ENCODE data around the gene ULBP3.
A peak's percentile ranks its signal among the peaks of the same experiment; 100 is the strongest.

Gene ULBP3

GRCh38 chr6:150068720-150069648, at the start of gene ULBP3:
Gene ULBP3, minus strand, starts transcription at chr6:150069121. Its CDS starts 55 bp downstream, at chr6:150069066.
- peak; percentile 80 for DNase-seq

GRCh38 chr6:150118627-150119026, 49.7 kb upstream of the ULBP3 start:
- no peak for DNase-seq

DNA sequence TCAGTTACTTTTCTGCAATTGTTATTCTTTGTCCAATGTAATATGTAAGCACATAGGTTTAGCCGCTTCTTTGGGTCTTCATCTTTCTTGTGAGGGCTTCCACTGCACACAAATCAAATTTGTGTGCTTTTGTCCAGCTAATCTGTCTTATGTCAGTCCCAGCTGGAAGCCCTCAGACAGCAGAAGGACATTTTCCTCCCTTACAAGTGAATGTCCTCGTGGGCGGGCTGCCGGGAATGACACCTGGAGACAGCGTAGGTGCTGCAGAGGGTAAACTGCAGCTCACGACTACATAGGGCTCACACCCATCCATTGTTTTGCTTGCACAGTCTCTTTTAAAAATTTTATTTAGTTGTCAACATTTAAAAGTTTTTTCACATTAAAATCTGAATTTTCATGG, 49.3 kb upstream of the ULBP3 start:
- no peak for DNase-seq

DNA sequence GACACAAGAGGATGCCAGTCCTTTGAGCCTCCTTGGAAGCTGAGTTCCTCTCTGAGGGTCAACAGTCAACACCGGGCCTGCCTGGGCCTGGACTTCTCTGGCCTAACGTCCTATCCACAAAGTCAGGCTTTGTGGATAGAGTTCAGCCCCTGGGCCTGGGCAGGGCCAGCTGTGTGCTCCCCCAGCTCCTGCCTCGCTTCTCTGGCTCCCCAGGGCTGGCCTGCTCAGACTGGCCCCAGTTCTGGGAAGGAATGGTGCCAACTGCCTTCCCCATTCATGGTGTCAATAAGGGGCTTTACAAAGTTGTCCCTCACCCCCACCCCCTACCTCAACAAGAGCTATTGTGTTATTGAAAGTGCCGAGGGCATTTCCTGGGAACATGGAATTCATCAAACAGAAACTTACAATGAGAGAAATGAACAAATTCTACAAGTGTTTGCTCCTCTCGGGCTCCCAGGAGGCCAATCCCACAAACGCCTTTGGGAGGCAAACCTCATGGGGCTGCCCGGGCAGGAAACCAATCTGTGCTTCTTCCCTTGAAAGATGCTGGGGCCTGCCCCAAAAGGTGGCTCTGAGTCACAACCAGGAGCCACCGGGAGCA, 47.4 kb upstream of the ULBP3 start:
- no peak for DNase-seq

- no peak for DNase-seq
These were observed 46.8 kb upstream of the ULBP3 start for GRCh38 chr6:150115769-150116168.

DNA sequence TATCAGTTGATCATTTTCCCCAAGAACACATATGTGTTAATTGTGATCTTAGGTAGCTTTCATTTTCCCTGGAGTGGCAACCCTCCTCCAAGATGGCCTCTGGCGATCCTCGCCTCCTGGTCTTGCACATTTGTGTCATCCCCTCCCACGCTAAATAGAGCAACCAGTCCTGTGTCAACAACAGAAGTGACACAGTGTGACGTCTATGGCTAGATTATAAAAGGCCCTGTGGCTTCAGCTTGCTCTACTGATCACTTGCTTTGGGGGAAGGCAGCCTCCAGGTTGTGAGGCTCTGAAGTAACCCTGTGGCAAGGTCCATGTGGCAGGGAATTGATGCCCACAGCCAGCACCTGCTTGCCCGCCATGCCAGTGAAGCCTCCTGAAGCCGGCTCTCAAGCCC, 43.3 kb upstream of the ULBP3 start:
- DNase-seq = no peak

DNA sequence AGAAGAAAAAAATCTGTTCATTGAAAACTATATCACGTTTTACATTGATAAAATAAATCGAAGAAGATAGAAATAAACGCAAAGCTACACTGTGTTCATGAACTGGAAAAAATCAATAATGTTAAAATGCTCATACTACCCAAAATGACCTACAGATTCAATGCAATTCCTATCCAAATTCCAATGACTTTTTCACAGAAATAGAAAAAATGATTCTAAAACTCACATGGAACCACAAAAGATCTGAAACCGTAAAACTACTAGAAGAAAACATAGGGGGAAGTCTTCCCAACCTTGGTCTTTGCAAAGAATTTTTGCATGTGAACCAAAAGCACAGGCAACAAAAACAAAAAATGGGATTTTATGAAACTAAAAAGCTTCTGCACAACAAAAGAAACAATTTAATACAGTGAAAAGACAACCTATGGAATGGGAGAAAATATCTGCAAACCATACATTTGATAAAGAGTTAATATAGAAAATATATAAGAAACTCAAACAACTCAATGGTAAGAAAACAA, 33.9 kb upstream of the ULBP3 start:
- no peak for DNase-seq

DNA sequence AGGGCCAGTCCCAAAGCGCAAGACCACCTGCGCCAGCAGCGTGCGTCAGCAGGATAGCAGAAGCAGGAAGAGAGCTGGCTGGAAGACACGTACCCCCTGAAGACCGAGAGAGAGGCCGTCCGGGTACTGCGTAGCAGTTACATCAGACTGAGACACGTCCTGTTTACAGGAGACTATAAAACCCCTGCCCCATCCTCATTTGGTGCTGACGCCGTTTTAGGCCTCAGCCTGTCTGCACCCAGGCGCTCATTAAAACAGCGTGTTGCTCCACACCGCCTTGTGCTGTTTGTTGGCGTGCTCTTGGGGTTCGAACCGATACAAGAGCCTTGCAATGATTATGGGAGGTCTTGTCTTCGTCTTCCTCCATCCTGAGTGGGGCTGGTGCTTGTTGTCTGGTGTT, 31.8 kb upstream of the ULBP3 start:
- DNase-seq = no peak

DNA sequence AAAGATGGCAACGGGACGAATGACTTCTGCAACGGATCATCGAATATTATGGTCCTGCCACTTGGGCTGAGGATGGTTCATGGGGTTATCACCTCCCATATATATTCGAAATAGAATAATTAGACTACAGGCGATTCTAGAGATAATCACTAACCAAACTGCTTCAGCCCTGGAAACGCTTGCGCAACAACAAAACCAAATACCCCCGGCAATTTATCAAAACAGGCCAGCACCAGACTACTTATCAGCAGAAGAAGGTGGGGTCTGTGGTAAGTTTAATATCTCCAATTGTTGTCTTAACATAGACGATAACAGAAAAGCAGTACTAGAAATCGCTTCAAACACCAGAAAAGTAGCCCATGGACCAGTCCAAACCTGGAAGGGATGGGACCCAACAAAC, 31.0 kb upstream of the ULBP3 start:
- DNase-seq = no peak

DNA sequence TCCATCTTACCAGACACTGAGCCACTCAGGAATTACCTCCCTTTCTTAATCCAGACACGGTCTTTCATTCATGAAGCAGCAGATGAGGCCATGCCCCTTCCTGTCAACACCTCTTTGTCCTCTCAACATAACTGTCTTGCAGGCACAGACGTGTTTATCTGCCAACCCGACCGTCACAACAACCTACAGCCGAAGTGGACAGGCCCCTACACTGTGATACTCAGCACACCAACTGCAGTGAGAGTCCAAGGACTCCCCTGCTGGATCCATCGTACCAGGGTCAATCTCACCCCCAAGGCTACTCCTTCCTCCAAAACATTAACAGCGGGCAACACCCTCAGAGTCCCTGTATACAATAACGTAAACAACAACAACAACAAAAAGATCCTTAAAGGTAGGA, 30.6 kb upstream of the ULBP3 start:
- no peak for DNase-seq

- DNase-seq = no peak
These were observed 29.2 kb upstream of the ULBP3 start for GRCh38 chr6:150098155-150098554.

DNA sequence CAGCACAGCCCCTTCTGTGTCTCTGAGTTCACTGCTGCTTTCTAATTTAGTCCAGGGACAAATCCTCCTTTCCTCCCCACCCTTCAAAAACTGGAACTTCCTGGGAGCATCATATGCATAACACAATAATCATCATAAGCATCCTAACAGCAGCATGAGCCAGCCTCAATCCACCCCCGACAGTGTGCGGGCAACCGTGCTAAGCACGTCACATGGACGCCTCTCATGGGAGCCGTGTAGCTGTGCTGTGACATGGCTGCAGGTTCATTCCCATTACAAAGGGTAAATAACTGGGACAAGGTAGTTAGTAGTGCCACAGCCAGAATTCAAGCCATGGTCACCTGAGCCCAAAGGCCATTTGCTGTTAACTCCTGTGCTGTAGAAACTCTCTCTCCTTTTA, 24.5 kb upstream of the ULBP3 start:
- no peak for DNase-seq

DNA sequence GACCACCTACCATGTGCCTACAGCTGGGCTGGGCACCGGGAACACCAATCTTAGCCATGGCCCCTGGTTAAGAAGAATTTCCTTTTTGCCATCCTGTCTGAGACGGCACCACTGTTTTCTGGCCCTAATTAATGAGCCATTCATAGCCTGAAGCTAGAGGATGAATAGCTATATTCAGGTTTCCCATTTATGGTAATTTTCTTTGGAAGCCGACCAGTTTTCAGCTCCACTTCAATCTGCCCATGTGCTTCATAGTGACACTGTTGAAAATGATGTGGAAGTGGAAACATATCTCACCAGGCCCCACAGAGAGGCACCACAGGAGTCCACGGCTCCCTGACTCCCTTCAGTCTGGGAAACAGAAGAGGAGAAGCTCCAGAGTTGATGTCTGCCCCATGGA, 22.6 kb upstream of the ULBP3 start:
- no peak for DNase-seq

- no peak for DNase-seq
These were observed 21.4 kb upstream of the ULBP3 start for GRCh38 chr6:150090328-150090727.

- no peak for DNase-seq
These were observed 19.7 kb upstream of the ULBP3 start for GRCh38 chr6:150088481-150089154.

DNA sequence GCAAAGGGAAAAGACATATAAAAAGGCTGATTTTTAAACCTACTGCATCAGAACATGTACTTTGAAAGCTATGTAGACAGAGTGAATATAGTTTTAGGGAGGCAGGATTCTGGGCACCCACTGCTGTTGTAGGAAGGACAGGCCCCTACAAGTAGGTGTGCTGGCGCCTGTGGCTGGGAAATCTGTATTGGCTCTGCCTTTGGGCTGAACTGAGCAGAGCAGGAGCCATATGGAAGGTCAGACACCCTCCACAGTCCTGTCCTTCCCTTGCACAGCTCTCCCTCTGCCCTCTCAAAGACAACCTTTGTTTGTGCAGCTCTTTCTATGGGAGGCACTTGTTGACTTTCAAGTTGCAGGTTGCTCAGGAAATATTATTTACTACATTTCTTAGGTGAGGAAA, 18.4 kb upstream of the ULBP3 start:
- no peak for DNase-seq

DNA sequence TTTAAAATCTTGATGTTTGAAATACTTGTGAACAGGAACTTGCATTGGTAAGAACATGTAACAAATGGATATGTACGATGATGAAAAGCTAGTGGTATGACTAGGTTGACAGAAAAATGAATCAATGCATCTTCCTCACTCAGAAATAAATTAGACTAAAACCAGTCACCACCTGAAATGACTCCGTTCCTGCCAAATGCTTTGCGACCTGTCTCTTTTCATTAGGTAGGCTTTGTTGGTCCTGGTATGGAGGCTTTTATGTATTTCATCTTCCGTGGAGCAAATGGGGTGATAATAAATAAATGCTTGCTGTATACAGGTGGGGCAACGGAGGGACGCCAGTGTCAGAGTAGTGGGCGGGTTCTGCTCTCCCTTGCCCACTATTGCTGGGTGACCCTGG, 17.1 kb upstream of the ULBP3 start:
- DNase-seq = no peak

- DNase-seq = no peak
These were observed 15.5 kb upstream of the ULBP3 start for GRCh38 chr6:150084426-150084825.

DNA sequence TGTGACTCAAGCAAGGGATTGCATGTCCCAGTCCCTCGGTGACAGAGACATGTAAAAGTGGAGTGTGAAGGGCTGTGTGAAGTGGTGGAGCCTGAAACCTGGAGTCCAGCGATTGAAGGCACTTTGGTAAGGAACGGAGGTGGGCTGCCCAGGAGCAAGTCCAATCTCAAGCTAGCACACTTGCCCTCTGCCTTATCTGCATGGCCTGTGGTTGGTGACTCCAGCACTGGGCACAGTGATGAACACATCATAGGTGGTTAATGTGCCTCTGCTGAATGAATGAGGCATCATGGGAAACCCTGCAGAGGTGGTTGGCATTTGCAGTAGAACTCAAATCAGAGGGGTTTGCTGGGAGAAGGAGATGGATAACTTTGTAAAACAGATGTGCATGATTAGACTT, 14.9 kb upstream of the ULBP3 start:
- DNase-seq = no peak

DNA sequence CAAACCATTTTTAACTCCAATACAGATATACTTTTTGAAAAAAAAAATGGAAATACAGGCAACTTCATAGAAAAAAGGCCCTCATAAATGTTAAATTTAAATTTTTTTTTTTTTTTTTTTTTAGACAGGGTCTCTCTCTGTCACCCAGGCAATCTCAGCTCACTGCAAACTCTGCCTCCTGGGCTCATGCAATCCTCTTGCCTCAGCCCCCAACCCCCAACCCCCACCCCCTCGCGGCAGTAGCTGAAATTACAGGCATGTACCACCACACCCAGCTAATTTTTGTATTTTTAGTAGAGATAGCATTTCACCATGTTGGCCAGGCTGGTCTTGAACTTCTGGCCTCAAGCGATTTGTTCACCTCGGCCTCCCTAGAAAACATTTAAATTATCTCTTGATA, 12.8 kb upstream of the ULBP3 start:
- DNase-seq = no peak

DNA sequence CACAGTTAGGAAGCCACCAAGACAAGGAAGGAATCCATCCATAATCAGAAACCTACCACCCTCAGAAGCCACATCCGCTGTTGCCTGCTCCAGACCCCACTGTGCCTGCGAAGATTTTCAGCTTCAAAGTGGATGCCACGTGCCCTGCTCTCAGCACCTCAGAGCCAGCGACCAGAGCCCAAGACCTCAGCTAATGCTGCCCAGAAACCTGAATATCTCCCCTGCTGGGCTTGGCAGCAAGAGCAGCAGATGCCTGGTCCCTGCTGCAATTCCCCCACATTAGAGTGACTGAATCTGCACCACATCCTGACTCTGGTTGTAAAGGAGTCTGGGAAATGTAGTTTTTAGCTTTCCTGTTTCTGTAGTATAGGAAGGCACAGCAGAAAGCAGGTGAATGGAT, 10.7 kb upstream of the ULBP3 start:
- DNase-seq = peak; percentile 11

DNA sequence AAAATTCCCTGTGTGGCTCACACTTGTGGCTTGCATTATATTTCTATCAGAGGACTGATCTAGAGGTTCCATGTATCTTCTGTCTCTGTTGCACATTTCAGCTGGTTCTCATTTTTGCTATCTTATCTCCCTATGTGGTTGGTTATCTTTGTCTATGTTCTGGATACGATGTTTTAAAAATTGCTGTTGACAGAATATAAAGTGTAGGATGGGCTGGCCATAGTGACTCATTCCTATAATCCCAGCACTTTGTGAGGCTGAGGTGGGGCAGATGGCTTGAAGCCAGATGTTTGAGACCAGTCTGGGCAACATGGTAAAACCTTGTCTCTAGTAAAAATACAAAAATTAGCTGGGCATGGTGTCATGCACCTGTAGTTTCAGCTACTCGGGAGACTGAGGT, 9.9 kb upstream of the ULBP3 start:
- no peak for DNase-seq

GRCh38 chr6:150076196-150076893, 7.4 kb upstream of the ULBP3 start:
- no peak for DNase-seq
